ENCODE measurements around the gene SRSF9. TPM values are rescaled to one million over a fixed set of nuclear protein-coding genes. Genes with fewer than 3 reads are reported as not detected.

SRSF9 gene
- total RNA-seq, 1 donor from 2014 or later, result 286 TPM

DNA sequence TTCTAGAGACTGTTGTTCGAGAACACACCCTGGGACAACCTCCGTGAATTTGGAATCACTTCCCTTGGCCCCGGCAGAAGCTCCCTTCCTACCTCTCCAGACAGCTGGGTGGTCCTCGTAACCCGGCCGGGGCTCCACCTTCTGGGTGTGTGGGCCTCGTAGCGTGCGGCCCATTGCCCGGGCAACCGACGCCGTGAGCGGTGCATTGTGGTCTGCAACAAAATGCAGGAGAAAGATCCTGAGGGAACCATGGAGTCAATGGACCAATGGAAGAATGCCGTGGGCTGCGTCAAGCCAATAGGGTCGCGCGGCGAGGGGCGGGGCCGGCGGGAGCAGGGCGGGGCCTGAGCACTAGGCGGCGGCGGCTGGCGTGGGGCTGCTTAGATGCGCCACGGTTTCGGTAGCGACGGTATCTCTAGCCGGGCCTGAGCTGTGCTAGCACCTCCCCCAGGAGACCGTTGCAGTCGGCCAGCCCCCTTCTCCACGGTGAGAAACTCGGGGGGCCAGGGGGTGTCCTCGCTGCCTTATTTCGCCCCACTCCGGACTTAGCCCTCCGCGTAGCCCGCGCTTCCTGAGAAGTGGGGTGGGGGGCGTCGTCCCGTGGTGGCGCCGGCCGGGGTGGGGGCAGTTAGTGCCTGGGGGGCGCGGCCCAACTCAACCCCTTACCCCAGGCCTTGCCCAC is 26.3 kb upstream of the SRSF9 start, which contains the start of gene DYNLL1:
TSS of gene DYNLL1 (plus strand) at position 383 of the 682 bp plus-strand sequence. CDS start 309 bp downstream, outside the sequence.
- DNase-seq (ENCODE audit: low spot score, unreplicated experiment), result peak; percentile 96
- Mint-ChIP-seq H3K36me3 (ENCODE audit: insufficient read depth) (peaks cover 12% of the 10 kb centered on the region), H3K4me1 (ENCODE audit: low read depth) (peaks cover 22% of the 10 kb centered on the region), H3K4me3 (ENCODE audit: low read depth) (peak within 1 kb of the TSS; percentile 90), H3K27ac (peak within 1 kb of the TSS; percentile 93), H3K27me3 (no peaks in the 10 kb centered on the region), H3K9me3 (ENCODE audit: low read depth) (no peaks in the 10 kb centered on the region)
- TF ChIP-seq, protein P1, sequence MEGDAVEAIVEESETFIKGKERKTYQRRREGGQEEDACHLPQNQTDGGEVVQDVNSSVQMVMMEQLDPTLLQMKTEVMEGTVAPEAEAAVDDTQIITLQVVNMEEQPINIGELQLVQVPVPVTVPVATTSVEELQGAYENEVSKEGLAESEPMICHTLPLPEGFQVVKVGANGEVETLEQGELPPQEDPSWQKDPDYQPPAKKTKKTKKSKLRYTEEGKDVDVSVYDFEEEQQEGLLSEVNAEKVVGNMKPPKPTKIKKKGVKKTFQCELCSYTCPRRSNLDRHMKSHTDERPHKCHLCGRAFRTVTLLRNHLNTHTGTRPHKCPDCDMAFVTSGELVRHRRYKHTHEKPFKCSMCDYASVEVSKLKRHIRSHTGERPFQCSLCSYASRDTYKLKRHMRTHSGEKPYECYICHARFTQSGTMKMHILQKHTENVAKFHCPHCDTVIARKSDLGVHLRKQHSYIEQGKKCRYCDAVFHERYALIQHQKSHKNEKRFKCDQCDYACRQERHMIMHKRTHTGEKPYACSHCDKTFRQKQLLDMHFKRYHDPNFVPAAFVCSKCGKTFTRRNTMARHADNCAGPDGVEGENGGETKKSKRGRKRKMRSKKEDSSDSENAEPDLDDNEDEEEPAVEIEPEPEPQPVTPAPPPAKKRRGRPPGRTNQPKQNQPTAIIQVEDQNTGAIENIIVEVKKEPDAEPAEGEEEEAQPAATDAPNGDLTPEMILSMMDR (IDR thresholded peaks at IDR 0.05; ENCODE audit: unreplicated experiment), result no peak

DNA sequence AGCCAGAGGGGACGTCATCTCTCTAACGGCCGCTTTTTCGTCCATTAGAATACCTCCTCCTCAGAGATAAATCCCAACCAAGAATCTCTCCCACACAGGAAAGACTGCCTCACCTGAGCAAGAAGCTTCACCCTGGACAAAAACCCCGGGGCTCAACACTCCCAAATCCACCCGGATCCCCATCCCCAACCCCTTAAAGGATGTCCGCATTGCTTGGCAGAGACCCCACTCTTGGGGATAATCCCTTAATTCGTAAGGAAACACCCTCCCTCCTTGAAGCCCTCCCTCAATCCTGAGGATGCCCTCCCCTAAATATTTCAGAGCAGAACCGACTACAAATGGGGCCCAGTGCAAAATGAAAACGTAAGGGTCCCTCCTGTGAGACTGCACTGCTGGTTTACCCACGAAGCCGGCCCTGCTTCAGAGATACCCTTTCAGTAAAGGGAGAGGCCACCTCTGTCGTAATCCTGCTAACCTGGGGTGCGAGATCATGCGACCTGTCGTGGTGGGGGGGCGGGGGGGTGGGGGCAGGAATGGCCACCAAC is 25.7 kb upstream of the SRSF9 start:
- peaks cover 13% of the 10 kb centered on the region for H3K36me3 Mint-ChIP-seq (ENCODE audit: insufficient read depth)
- H3K27ac Mint-ChIP-seq, result peak overlapping the region; percentile 93
- peak overlapping the region; percentile 90 for H3K4me3 Mint-ChIP-seq (ENCODE audit: low read depth)
- H3K27me3 Mint-ChIP-seq, result no peaks in the 10 kb centered on the region
- H3K4me1 Mint-ChIP-seq (ENCODE audit: low read depth), result peaks cover 22% of the 10 kb centered on the region
- TF ChIP-seq, protein P1 (IDR thresholded peaks at IDR 0.05; ENCODE audit: unreplicated experiment), result no peak
- no peaks in the 10 kb centered on the region for H3K9me3 Mint-ChIP-seq (ENCODE audit: low read depth)
- DNase-seq (ENCODE audit: low spot score, unreplicated experiment), result no peak

DNA sequence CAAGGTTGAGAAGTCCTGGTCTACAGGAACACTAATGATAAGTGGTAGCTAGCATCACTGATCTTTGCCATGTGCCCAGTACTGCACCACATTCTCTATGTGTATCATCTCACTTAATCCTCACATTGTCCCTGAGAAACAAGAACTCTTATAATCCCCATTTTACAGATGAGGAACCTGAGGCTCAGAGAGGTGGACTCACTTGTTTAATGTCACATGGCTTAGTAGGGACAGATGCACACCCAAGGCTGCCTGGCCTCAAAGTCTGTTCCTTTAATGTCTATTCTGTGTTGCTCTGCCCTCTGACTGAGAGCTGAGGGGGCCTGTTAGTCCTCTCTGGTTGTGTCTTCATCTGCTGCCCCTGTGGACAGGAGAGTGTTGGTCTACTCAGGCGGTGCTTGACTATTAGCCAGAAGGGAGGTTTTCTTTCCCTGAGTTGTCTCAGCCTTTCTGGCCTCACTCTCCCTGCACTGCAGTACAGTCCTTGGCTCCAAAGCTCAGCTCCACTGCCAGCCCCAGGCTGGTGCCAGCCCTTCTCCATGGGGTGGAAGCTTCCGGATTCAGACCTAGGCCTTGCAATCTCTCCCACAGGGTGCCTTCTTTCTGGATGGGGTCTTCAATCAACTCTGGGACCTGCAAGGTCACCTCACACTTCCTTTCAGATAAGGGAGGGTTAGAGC is 21.4 kb upstream of the SRSF9 start:
- no peaks in the 10 kb centered on the region for H3K9me3 Mint-ChIP-seq (ENCODE audit: low read depth)
- H3K36me3 Mint-ChIP-seq (ENCODE audit: insufficient read depth), result peaks cover 14% of the 10 kb centered on the region
- TF ChIP-seq, protein P1 (IDR thresholded peaks at IDR 0.05; ENCODE audit: unreplicated experiment), result no peak
- H3K4me1 Mint-ChIP-seq (ENCODE audit: low read depth), result peaks cover 15% of the 10 kb centered on the region
- DNase-seq (ENCODE audit: low spot score, unreplicated experiment), result no peak
- no peaks in the 10 kb centered on the region for H3K27me3 Mint-ChIP-seq
- peak overlapping the region; percentile 11 for H3K27ac Mint-ChIP-seq
- H3K4me3 Mint-ChIP-seq (ENCODE audit: low read depth), result no peak overlapping the region

DNA sequence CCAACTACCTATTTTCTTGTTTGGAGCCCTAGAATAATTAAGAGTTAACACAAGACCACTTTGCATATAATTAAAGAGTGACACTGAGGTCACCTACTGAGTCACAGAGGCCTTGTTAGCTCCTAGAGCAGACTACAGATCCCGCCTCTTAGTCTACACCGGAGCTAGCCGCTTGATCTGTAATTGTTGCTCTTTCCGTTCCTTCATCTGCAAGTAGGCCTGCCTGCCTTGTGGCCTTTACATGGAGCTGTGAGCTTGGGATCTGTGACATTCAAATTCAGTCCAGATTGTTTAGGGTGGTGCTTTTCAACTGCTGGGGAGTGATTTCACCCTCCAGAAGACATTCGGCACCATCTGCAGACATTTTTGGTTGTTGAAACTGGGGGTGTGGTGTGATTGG is 20.8 kb upstream of the SRSF9 start:
- no peak overlapping the region for H3K27ac Mint-ChIP-seq
- no peak overlapping the region for H3K4me3 Mint-ChIP-seq (ENCODE audit: low read depth)
- no peaks in the 10 kb centered on the region for H3K27me3 Mint-ChIP-seq
- TF ChIP-seq, protein P1 (IDR thresholded peaks at IDR 0.05; ENCODE audit: unreplicated experiment), result no peak
- peaks cover 14% of the 10 kb centered on the region for H3K4me1 Mint-ChIP-seq (ENCODE audit: low read depth)
- H3K9me3 Mint-ChIP-seq (ENCODE audit: low read depth), result no peaks in the 10 kb centered on the region
- no peak for DNase-seq (ENCODE audit: low spot score, unreplicated experiment)
- H3K36me3 Mint-ChIP-seq (ENCODE audit: insufficient read depth), result peaks cover 14% of the 10 kb centered on the region

DNA sequence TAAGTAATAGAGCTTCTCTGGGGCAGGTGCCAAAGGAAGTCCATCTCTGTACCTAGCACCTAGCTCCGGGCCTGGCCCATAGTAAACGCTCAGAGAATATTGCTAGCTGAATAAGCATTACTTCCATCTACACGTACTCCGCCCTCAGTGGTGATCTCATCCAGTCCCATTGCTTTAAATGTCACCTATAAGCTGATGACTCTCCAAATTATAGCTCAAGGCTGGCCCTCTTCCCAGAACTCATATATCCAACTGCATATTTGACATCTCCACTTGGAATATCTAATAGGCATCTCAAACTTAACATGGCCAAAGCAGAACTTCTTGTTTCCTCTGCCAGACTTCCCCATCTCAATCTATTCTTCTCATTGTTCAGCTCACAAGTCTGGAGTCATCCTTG is 19.5 kb upstream of the SRSF9 start:
- Mint-ChIP-seq H3K4me1 (ENCODE audit: low read depth) (peaks cover 9% of the 10 kb centered on the region), H3K36me3 (ENCODE audit: insufficient read depth) (peaks cover 14% of the 10 kb centered on the region), H3K27me3 (no peaks in the 10 kb centered on the region), H3K27ac (no peak overlapping the region), H3K4me3 (ENCODE audit: low read depth) (no peak overlapping the region), H3K9me3 (ENCODE audit: low read depth) (no peaks in the 10 kb centered on the region)
- no peak for DNase-seq (ENCODE audit: low spot score, unreplicated experiment)
- TF ChIP-seq, protein P1 (IDR thresholded peaks at IDR 0.05; ENCODE audit: unreplicated experiment), result no peak
